Peyer's patch (tissue), 4 donors: ENCODE measurements around the gene CSF2RB.

ENCODE experiments used
- POLR2A ChIP-seq, 2 donors: fragments of 450-650 bp; IDR thresholded peaks; one replicate each; pipeline ENCODE4 v1.5.1; 2017; ENCODE audit warnings: antibody characterized with exemption in 2 of 2, mild to moderate bottlenecking in 2 of 2, moderate library complexity in 2 of 2
- TF ChIP-seq, protein P1 (sequence below), 6 experiments: fragments of 450-650 bp in 4 of 6; fragments of 200-600 bp in 2 of 6; sonication (generic) in 1 of 6; IDR thresholded peaks; one replicate each; pipeline ENCODE4 v1.5.1; 2017 to 2019; ENCODE audit warnings: antibody characterized with exemption in 6 of 6, mild to moderate bottlenecking in 3 of 6, moderate library complexity in 1 of 6

DNA sequence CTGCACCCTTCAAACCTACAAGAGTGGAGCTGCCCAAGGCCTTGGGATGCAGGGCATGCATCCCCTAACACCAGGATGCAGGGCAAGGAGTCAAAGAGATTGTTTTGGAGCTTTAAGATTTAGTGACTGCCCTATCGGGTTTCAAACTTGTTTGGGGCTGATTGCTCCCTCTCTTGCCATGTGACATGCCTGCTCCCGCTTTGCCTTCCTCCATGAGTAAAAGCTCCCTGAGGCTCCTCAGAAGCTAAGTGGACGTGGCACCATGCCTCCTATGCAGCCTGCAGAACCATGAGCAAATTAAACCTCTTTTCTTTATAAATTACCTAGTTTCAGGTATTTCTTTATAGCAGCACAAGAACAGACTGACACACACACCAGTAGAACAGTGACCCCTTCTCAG lies 15.8 kb upstream of the CSF2RB start:
- TF ChIP-seq, protein P1, sequence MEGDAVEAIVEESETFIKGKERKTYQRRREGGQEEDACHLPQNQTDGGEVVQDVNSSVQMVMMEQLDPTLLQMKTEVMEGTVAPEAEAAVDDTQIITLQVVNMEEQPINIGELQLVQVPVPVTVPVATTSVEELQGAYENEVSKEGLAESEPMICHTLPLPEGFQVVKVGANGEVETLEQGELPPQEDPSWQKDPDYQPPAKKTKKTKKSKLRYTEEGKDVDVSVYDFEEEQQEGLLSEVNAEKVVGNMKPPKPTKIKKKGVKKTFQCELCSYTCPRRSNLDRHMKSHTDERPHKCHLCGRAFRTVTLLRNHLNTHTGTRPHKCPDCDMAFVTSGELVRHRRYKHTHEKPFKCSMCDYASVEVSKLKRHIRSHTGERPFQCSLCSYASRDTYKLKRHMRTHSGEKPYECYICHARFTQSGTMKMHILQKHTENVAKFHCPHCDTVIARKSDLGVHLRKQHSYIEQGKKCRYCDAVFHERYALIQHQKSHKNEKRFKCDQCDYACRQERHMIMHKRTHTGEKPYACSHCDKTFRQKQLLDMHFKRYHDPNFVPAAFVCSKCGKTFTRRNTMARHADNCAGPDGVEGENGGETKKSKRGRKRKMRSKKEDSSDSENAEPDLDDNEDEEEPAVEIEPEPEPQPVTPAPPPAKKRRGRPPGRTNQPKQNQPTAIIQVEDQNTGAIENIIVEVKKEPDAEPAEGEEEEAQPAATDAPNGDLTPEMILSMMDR (IDR thresholded peaks at IDR 0.05), result no peak
- TF ChIP-seq POLR2A (IDR thresholded peaks at IDR 0.05), result no peak
